ENCODE data around the gene DISP3. TPM values are rescaled to one million over a fixed set of nuclear protein-coding genes. Genes with fewer than 3 reads are reported as not detected.
A peak's percentile ranks its signal among the peaks of the same experiment; 100 is the strongest.

DISP3 gene
- total and polyA plus RNA-seq, 9 of the 15 experiments (the other 6 are each of a cell fraction or from before 2014, with no cell fraction given): 0.03 to 0.19 (median 0.15) TPM; not detected in 5

- TF ChIP-seq CTCFL (IDR thresholded peaks at IDR 0.05; ENCODE audit: borderline replicate concordance, insufficient read depth, low read depth, low read length, poor library complexity, severe bottlenecking): no peak
- TF ChIP-seq, protein P1, sequence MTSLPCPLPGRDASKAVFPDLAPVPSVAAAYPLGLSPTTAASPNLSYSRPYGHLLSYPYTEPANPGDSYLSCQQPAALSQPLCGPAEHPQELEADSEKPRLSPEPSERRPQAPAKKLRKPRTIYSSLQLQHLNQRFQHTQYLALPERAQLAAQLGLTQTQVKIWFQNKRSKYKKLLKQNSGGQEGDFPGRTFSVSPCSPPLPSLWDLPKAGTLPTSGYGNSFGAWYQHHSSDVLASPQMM (CRISPR knock-in tag; IDR thresholded peaks at IDR 0.05): no peak
- 0 out of 2 replicates have a peak, but pooled peaks have one; percentile 23 for TF ChIP-seq ELF4 (CRISPR knock-in tag; IDR thresholded peaks at IDR 0.05)
- TF ChIP-seq ZFX (CRISPR knock-in tag; IDR thresholded peaks at IDR 0.05): no peak
- no peak for TF ChIP-seq TBP (optimal IDR thresholded peaks at IDR 0.05; ENCODE audit: low read depth, low read length)
- TF ChIP-seq EHMT2 (IDR thresholded peaks at IDR 0.05): peak; percentile 42; the same call in 1 of the 2 replicates
- no peak for TF ChIP-seq PHF21A (IDR thresholded peaks at IDR 0.05; ENCODE audit: borderline replicate concordance, low read depth)
- no peak for TF ChIP-seq CEBPB (tag; IDR thresholded peaks at IDR 0.05)
- TF ChIP-seq MYBL2 (IDR thresholded peaks at IDR 0.05; ENCODE audit: low read depth): no peak
- no peak for TF ChIP-seq MYBL2 (CRISPR knock-in tag; IDR thresholded peaks at IDR 0.05; ENCODE audit: borderline replicate concordance)
- no peak for TF ChIP-seq ZNF551 (CRISPR knock-in tag; IDR thresholded peaks at IDR 0.05)
Measured at GRCh38 chr1:11481019-11481418, 2.1 kb downstream of the DISP3 start (continued).
